DMS 273 treated with DMSO at 0.1 percent for 48 hours (cell line): ENCODE results near the gene STAT3.
A peak's percentile ranks its signal among the peaks of the same experiment; 100 is the strongest.
"Not testable (repeated sequence)": the region's sequence is repeated elsewhere in the genome, so short reads cannot be mapped to it uniquely, and the experiment has no call there.

Source experiments
- DNase-seq: peaks from one replicate; lab custom pipeline; 2025; lab: John Stamatoyannopoulos, UW

The STAT3 gene

DNA sequence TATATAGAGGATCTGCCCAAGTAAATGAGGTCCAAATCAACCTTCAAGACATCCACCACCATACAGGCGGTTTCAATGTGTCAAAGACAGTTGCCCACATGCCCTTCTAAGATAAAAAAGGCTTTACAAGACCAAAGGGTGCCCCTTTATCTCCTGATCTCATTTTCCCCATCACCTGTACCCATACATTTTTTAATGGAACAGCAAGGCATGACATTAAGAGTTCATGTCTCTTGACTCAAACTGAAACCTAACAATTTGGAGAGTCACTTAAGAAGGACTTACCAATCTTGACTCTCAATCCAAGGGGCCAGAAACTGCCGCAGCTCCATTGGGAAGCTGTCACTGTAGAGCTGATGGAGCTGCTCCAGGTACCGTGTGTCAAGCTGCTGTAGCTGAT, 40.1 kb downstream of the STAT3 start:
- no peak for DNase-seq

DNA sequence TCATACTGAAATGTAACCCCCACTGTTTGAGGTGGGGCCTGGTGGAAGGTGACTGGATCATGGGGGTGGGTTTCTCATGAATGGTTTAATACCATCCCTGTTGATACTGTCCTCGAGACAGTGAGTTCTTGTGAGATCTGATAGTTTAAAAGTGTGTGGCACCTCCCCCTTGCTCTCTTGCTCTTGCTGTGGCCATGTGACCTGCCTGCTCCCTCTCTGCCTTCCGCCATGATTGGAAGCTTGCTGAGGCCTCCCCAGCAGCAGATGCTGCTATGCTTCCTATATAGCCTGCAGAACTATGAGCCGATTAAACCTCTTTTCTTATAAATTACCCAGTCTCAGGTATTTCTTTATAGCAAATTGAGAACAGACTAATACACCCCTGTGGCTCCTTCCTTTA, 40.6 kb downstream of the STAT3 start:
- DNase-seq = no peak

DNA sequence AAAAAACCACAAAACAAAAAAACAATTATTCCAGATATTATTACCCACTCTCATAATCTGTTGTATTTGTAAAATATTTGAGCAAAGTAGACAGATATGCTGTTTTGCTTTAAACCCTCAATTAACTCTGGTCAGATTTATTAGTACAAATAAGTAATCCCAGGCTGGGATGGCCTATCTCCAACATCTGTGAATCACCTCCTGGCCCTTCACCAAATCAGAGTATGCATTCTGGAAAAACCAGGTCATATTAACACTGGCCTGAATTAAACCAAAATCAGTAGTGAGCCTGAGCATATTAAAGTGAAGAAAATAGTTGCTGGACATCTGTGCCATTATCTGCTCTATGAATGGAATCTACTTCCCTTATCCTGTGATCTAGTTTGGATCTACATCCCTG, 41.0 kb downstream of the STAT3 start:
- peak; percentile 10 for DNase-seq

DNA sequence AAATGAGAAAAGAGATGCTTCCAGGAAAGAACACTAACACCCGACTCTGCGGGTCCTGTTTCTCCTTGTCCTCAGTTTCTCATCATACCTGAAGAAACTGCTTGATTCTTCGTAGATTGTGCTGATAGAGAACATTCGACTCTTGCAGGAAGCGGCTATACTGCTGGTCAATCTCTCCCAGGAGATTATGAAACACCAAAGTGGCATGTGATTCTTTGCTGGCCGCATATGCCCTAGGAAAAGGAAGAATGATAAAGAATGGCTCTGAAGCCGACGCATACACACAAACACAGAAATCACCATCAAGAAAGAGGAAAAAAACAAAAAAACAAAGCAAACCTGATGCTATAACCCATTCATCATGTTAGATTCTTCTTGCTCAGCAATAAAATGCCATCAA, 41.8 kb downstream of the STAT3 start:
- DNase-seq = no peak

DNA sequence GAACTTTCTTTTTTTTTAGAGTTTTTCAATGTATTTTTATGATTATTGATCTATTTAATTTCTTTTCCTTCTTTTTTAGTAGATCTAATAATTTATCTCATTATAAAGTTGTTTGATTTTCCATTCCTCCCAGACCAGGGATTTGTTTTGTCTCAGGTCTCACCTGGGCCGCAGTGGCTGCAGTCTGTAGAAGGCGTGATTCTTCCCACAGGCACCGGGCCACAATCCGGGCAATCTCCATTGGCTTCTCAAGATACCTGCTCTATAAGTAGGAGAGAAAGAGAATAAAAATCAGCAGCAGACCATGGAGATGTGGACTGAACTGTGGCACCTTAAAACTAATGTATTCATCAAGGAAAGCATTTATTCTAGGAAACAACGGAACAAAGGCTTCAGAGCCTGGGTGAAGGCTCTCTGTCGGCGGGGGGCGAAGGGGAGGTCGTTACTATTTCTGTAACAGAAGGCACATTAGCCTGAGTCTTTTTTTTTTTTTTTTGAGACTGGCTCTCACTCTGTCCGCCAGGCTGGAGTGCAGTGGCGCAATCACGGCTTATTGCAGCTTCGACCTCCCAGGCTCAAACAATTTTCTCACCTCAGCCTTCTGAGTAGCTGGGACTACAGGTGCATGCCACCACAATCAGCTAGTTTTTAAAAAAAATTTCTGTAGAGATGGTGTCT, 42.7 kb downstream of the STAT3 start:
- DNase-seq = no peak

DNA sequence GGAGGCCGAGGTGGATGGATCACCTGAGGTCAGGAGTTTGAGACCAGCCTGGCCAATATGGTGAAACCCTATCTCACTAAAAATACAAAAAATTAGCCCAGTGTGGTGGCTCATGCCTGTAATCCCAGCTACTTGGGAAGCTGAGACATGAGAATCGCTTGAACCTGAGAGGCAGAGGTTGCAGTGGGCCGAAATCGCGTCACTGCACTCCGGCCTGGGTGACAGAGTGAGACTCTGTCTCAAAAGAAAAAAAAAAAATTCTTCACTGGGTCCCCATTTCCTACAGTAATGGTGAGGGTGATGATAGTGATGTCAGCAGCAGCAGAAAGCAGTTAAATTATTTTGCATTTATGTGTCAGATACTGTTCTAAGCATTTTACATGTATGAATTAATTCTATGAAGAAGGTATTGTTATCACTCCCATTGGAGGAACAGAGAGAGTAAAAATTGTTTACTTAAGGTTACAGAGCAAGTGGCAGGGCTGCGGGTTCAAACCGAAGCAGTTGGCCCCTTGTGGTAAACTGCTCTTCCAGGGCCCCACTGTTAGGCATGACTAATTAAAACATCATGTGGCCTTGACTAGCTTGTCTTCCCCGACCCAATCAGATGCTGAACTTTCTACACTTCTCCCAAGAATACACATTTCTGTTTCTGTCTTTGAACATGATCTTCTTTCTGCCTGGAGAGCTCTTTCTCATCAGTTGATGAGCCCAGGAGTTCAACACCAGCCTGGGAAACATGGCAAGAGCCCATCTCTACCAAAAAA, 45.8 kb downstream of the STAT3 start:
- DNase-seq = no peak

DNA sequence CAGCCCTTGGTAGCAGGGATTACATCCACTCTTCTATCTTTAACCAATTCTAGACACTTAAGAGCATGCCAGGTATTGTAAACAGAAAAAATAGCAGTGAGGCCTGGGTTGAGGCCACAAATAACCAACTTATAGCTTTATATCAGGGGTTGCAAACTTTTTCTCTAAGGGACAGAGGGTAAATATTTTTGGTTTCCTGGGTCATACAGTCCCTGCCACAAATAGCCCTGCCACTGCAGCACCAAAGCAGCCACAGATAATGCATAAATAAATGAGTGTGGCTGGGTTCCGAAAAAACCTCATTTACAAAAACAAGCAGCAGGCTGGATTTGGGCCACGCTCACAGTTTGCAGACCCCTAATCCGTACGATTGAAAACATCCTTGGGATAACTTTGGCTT, 46.7 kb downstream of the STAT3 start:
- DNase-seq = no peak

DNA sequence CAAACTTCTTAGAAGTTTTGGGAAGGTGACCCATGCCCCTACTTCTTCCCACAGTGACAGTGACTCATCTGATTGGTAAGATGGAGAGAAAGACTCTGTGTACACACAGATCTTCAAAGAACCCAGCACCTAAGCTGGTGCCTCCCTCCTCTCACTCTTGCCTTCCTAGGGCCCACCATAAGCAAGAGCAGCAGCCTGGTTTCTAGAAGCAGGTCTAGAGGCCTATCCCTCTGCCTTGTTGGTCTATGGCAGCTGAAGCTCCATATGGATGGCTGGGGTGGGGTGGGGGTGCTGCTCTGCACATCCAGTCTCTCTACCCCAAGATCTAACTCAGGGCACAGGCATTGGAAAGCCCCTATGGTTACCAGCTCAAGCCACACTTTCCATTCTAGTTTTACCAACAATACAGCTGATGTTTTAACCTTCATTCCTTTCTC, 47.5 kb downstream of the STAT3 start:
- DNase-seq = no peak

DNA sequence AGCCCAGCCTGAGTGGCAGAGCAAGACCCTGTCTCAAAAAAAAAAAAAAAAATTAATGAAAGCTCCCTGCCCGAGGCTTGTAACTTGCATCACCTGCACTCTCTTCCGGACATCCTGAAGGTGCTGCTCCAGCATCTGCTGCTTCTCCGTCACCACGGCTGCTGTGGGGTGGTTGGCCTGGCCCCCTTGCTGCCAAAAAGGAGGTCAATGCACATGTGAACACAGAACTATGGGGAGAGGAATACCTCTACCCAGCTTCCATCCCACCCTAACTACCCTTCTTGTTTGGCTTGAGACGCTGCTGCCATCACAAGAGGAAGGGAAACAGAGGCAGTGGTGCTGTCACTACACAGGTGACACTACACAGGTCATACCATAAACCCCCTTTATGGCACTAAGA, 49.0 kb downstream of the STAT3 start:
- DNase-seq = no peak

DNA sequence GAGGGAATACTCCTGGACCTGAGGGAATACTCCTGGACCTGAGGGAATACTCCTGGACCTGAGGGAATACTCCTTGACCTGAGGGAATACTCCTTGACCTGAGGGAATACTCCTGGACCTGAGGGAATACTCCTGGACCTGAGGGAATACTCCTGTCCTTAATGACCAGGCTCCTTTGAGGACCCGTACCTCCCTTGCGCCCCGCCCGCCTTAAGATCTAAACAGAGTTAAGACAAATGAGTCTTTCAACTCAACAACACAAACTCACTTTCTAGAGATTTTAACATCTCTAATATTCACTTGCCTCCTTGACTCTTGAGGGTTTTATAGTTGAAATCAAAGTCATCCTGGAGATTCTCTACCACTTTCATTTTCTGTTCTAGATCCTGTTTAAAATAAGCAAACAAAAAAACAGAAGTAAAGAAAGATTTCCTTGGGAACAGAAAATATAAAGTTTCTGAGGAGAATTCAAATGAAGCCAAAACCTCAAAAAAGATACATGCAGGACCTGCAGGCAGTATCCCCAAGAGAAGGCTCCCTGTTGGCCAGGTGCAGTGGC, 49.7 kb downstream of the STAT3 start:
- DNase-seq = no peak

DNA sequence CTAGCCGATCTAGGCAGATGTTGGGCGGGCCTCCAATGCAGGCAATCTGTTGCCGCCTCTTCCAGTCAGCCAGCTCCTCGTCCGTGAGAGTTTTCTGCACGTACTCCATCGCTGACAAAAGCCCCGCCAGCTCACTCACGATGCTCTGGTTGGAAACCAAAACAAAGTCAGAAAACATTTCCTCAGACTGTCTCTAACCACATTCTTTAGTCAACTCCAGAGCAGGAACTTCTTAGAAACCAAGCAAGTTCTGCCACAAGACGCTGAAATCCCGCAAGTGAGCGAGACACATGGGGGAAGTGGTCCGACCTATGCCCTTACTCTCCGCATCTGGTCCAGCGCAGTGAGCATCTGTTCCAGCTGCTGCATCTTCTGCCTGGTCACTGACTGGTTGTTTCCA, 50.8 kb downstream of the STAT3 start:
- no peak for DNase-seq

DNA sequence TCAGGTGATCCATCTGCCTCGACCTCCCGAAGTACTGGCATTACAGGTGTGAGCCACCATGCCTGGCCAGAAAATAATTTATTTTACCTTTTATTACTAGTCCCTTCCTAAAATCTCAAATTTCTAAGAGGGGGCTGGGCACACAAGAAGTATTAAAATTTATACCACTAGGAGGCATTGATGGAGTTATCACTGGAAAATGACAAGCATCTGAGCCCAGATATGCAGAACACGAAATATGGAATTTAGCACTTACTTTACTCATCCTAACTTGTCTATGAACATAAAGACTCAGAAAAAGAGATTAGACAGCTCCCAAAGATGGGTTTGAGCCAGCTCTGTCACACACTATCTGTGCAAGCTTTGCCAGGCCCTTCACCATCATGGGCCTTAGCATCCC, 53.6 kb downstream of the STAT3 start:
- DNase-seq = no peak

DNA sequence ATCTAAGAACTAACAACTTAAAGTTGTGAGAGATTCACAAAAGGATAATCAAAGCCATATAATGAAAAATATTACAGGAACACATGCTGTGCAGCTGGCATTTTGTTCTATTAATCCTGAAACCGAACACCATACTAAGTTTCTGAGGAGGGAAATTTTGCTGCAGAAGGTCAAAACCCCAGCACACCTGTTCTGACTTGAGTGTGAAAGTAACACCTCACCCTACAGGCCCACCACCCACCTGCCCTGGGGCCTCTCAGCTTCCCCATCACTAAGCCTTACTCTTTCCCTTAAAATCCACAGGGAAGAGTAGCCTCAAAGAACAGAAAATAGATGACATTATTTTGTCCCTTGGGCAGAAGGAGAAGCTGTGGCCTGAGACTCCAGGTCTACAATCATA, 55.2 kb downstream of the STAT3 start:
- no peak for DNase-seq

DNA sequence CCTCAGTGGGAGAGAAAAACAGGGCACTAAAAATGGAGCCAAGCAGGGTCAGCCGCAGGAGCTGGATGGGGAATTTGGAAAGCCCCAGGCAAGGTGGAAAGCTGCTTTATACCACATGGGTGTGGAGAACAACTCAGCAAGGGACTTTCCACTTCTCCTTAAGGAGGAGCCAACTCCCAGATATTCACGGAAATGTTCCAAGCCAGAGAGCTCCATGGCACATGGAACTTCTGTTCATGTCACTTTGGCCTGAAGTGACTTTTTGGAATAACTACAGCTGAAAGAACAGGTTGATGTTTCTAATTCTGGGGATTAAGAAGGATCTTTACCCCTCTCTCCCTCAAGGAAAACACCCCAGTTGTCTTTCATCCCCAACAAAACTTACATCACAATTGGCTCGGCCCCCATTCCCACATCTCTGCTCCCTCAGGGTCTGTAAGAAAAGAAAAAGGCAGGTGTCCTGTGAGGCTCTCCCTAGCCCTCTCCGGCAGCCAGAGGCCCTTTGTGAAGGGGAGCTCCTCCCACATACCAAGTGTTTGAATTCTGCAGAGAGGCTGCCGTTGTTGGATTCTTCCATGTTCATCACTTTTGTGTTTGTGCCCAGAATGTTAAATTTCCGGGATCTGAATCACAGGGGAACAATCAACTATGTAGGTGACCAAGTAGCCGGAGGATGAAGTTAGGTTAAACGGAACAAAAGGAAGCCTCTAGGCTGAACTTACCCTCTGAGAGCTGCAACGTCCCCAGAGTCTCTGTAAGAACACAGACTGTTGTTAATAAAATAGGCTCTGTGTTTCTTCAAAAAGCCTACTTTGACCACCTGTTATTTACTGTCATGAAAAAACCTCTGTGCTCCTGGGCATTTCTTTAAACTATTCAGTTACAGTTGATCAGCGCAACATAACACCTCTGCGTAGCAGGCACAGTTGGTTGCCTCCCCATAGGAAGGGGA, 58.9 kb downstream of the STAT3 start:
- DNase-seq = no peak

DNA sequence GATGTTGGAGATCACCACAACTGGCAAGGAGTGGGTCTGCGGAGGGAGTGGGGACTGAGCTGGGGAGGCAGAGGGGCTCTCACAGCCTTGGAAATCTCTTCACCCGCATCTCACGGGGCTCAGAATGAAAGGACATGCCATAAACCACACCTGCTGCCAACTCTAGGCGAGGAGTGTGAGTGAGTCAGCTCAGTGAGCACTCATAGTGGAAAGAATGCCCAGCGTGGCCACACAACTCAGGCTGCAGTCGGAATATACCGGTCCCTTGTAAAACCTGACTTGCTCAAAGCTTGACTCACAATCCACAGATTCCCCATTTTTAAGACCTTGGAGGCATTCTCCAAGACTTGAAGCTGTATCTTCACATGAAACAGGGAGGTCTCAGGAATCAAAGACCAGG, 63.2 kb downstream of the STAT3 start:
- DNase-seq = no peak

DNA sequence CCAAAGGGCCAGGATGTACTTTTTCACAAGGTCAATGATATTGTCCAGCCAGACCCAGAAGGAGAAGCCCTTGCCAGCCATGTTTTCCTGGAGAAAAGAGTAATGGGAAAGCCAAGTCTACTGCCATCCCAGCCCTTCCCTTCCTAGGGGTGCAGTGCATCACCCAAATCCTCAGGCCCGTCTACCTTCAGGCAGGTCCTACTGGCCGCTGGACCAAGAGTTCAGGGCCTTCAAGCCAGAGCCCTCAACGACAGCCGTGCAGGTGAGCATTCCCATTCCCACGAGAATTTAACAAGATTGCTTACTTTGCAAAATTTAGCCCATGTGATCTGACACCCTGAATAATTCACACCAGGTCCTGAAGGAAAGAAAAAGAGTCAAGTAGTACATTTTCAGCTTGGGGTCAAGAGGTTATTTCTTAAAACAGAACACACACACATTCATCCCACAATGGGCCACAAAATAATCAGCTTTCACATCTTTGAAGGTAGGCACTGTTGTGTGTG, 64.9 kb downstream of the STAT3 start:
- DNase-seq = no peak

DNA sequence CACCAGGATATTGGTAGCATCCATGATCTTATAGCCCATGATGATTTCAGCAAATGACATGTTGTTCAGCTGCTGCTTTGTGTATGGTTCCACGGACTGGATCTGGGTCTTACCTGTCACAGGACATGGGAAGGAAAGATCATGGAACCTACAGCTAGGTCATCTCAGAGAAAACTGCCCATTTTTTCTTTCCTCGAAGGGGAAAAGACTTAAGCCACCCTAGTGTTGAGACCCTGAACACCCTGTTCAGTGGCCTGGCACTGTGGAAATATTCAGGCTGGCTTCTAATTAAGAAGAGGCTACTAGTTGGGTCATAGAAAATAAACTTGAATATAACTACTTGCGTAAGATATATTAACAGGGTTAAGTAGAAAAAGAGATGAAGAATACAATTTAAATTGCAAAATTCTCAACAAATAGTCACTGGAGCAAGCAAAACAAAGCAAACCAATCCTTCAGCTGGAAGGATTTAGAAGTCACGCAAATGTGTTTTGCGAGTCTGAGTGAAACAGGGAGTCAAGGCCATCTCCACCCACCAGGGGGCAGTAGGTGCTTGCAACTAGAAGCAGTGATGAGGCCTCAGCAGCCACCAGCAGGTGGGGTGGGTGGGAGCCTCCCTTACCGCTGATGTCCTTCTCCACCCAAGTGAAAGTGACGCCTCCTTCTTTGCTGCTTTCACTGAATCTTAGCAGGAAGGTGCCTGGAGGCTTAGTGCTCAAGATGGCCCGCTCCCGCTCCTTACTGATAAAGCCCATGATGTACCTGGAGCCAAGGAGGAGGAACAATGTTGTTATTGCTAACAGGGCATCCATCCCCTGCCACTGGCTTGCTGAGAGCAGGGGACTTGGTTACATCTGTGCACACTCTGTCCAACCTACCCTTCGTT, 65.6 kb downstream of the STAT3 start:
- peak; percentile 83 for DNase-seq

DNA sequence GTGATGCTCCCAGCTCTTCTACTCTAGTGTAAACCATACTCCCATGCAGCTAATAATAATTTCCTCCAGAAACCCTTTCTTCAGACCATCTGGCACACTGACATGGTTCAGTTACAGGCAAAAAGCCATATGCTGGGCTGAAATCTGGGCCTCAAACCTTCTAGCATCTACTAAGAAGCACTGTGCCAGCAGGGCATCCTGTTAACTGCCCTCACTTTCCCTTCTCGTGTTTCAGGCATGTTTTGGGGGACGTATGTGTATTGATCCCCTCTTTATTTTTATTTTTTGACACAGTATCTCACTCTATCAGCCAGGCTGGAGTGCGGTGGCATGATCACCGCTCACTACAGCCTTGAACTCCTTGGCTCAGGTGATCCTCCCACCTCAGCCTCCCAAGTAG, 66.7 kb downstream of the STAT3 start:
- peak; percentile 79 for DNase-seq

DNA sequence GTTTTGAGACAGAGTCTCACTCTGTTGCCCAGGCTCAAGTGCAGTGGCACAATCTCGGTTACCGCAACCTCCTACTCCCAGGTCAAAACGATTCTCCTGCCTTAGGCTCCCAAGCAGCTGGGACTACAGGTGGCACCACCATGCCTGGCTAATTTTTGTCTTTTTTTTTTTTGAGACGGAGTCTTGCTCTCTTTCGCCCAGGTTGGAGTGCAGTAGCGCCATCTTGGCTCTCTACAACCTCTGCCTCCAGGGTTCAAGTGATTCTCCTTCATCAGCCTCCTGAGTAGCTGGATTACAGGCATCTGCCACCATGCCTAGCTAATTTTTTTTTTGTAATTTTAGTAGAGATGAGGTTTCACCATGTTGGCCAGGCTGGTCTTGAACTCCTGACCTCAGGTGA, 70.3 kb downstream of the STAT3 start:
- DNase-seq = not testable (repeated sequence)

DNA sequence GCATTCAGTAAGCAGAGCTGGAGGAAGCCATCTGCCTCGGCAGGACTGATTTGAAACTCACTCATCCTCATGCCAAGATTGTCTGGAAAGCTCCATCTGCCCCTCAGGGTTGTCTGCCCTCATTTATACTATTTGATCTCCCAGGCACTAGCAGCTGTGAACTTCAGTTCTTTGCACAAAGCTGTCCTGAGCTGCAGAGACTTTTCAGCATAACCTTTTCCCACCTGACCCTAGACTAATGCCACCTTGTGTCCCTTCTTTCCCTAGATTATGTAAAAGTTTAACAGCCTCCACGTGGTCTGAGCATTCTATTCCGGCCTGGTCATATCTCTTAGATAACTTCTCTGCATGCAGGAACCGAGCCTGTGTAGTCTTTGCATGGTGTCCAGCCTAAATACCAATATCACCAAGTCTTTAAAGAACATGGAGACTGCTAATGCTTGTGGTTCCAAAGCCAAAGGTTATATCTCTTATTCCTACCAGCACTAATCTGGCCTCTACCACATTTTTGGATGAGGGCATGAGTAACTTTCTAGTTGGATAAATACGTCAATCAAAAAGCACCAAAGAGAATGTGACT, 70.9 kb downstream of the STAT3 start:
- peak; percentile 42 for DNase-seq

DNA sequence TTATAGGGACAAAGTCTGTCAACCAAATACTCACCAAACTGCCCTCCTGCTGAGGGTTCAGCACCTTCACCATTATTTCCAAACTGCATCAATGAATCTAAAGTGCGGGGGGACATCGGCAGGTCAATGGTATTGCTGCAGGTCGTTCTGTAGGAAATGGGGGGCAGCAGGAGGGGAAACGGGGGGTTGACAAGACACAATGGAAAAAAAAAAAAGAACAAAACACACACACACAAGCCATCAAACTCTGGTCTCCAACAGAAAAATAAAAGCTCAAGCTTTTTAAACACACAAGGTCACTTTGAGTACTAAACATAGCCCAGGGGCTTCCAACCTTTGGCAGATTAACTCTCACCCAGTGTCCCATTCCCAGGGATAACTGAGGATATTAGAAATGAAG, 71.5 kb downstream of the STAT3 start:
- DNase-seq = no peak
